AG04450 (cell line): Measurements from ENCODE around the gene ANXA9. TPM values are rescaled to one million over a fixed set of nuclear protein-coding genes. Genes with fewer than 3 reads are reported as not detected.
A peak's percentile ranks its signal among the peaks of the same experiment; 100 is the strongest.

Experiments
- CTCF ChIA-PET: fragments of 300-600, 350-600 bp; formaldehyde crosslinking; extraction: SDS; loops from one replicate; lab custom pipeline; 2022; ENCODE audit warnings: antibody characterized with exemption, inconsistent platforms; lab: Charles Lee
- POLR2A ChIA-PET: fragments of 350-600 bp; formaldehyde crosslinking; extraction: SDS; loops from one replicate; lab custom pipeline; 2021; ENCODE audit warnings: antibody characterized with exemption, inconsistent platforms; lab: Yijun Ruan, JAX
- DNase-seq: peaks from one replicate; pipeline ENCODE4 v3.0.0-alpha.2; 2011; ENCODE audit warnings: low read depth, low spot score
- H3K27ac ChIP-seq: one replicate; pipeline ENCODE4 v1.5.1; 2012; ENCODE audit warnings: low read depth, low read length, control low read depth
- H3K27me3 ChIP-seq: one replicate; pipeline ENCODE4 v1.6.0; 2012; ENCODE audit warnings: low read length; ENCODE audit not compliant: control insufficient read depth, insufficient read depth
- H3K4me3 ChIP-seq: 2 replicates; pipeline ENCODE4 v1.5.1; 2011; ENCODE audit warnings: mild to moderate bottlenecking, low read depth, low read length, control low read depth
- H3K9me3 ChIP-seq: 2 replicates; pipeline ENCODE4 v1.5.1; 2012; ENCODE audit warnings: low read length; ENCODE audit not compliant: control insufficient read depth, insufficient read depth
- polyA plus RNA-seq: library from polyadenylated mRNA; depleted of rRNA; stranded (reverse); fragments of >200 nt; gene quantifications from 2 replicates; pipeline ENCODE4 v1.2.3, GENCODE V29; 2011
- TF ChIP-seq, protein P1 (sequence below): IDR thresholded peaks from 2 replicates; pipeline ENCODE4 v1.5.1; 2011; ENCODE audit warnings: low read depth, low read length, control low read depth, inconsistent platforms

Gene ANXA9
- polyA plus RNA-seq, 1 experiment = 0.10 TPM

DNA sequence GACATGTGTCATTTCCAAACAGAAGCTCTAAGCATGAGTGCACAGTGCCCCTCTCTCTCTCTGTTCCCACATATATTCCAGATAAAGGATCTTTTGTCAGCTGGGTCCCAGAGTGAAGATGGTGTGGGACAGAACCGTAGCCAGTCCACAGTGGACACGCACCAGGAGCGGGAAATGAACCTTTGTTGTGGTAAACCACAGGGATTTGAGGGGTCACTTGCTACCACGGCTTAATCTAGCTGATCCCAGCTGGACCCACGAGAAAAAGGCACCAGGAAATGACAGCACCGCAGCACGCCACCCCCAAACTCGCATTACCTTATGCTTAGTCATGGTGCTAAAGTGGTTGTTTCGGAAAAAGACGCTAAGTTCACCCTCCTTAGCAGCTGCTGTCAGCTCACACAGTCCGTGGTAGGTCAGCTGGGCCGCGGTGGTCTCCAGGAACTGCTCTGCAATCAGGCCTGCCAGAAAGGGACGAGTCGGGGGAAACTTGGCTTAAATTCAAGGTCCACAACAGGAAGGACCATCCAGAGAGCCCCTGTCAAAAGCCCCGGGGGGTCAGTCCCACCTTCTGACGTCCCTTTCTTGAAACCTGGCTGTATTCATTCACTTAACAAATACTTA lies 17.1 kb downstream of the ANXA9 start:
- H3K9me3 ChIP-seq = no peaks in the 10 kb centered on the region
- peak; percentile 37 for DNase-seq
- no peaks in the 10 kb centered on the region for H3K27me3 ChIP-seq
- ChIA-PET CTCF (interaction anchor here (0.6 to 2.7 kb wide), 4 partner anchors 19 to 439 kb away, joined by 3 to 9 read pairs (median 4); no protein-coding TSS in a partner anchor), POLR2A (interaction anchor here (0.6 to 1.6 kb wide), 2 partner anchors 17 to 33 kb away, joined by 3 to 4 read pairs; partner anchors contain the start of gene ANXA9)
- peak overlapping the region; percentile 70 for H3K27ac ChIP-seq
- TF ChIP-seq, protein P1, sequence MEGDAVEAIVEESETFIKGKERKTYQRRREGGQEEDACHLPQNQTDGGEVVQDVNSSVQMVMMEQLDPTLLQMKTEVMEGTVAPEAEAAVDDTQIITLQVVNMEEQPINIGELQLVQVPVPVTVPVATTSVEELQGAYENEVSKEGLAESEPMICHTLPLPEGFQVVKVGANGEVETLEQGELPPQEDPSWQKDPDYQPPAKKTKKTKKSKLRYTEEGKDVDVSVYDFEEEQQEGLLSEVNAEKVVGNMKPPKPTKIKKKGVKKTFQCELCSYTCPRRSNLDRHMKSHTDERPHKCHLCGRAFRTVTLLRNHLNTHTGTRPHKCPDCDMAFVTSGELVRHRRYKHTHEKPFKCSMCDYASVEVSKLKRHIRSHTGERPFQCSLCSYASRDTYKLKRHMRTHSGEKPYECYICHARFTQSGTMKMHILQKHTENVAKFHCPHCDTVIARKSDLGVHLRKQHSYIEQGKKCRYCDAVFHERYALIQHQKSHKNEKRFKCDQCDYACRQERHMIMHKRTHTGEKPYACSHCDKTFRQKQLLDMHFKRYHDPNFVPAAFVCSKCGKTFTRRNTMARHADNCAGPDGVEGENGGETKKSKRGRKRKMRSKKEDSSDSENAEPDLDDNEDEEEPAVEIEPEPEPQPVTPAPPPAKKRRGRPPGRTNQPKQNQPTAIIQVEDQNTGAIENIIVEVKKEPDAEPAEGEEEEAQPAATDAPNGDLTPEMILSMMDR = no peak
- no peak overlapping the region for H3K4me3 ChIP-seq

DNA sequence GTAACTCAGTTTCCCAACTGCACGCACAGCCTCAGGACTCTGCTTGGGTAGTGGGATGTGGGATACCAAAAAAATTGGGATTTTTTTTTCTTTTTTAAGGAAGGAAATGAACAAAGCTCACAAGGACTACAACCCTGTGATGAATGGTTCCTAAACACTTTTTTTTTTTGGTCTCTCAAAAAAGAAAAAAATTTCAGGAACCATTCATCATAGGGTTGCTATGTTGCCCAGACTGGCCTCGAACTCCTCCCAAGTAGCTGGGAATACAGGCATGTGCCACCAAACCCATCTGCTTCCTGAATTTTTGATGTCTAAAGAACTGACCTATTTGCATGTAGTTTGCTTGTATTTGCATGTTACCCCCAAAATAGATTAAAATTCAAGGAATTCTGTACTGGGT lies 17.8 kb downstream of the ANXA9 start:
- DNase-seq = no peak
- ChIA-PET CTCF (interaction anchor here (0.6 to 2.7 kb wide), 2 partner anchors 20 to 439 kb away, joined by 3 to 9 read pairs; no protein-coding TSS in a partner anchor), POLR2A (interaction anchor here (0.6 to 1.6 kb wide), 3 partner anchors 18 to 39 kb away, joined by 3 to 4 read pairs (median 3); partner anchors contain the start of gene ANXA9)
- H3K4me3 ChIP-seq = no peak overlapping the region
- TF ChIP-seq, protein P1 = no peak
- H3K27ac ChIP-seq = peak overlapping the region; percentile 70
- H3K27me3 ChIP-seq = no peaks in the 10 kb centered on the region
- no peaks in the 10 kb centered on the region for H3K9me3 ChIP-seq

DNA sequence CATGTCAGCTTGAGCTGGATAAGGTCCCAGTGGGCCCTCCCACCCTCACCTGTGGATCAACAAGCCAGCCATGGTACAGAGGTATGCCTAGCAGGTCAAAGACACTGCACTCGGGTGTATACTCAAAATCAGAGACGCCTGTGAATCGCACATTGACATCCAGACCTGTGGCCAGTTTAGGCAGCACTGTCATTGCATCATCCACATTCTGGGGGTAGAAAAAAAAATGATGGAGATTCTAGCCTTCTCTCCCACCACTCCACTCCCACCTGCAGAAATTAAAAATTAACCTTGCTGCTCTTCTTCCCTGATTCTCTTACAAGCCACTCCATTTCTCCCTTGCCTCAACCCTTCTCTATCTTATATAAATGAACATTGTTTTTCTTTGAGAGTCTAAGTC lies 18.3 kb downstream of the ANXA9 start:
- ChIA-PET CTCF (interaction anchor here (1.3 to 2.7 kb wide), 2 partner anchors 20 to 99 kb away, joined by 4 to 9 read pairs; no protein-coding TSS in a partner anchor), POLR2A (interaction anchor here (0.7 kb wide), 1 partner anchor 40 kb away, joined by 3 read pairs; no protein-coding TSS in a partner anchor)
- no peaks in the 10 kb centered on the region for H3K27me3 ChIP-seq

GRCh38 chr1:151001602-151002001 lies 19.5 kb downstream of the ANXA9 start:
- POLR2A ChIA-PET = no interaction called here
- no peak for DNase-seq
- TF ChIP-seq, protein P1 = no peak
- Histone ChIP-seq H3K9me3 (no peaks in the 10 kb centered on the region), H3K27me3 (no peaks in the 10 kb centered on the region), H3K4me3 (no peak overlapping the region), H3K27ac (no peak overlapping the region)
- CTCF ChIA-PET = interaction anchor here (1.0 to 1.3 kb wide), 3 partner anchors 79 to 521 kb away, joined by 3 to 4 read pairs (median 3); no protein-coding TSS in a partner anchor

More for the DNA sequence above, 18.3 kb downstream of the ANXA9 start:
- H3K27ac ChIP-seq = no peak overlapping the region
- no peaks in the 10 kb centered on the region for H3K9me3 ChIP-seq
- no peak overlapping the region for H3K4me3 ChIP-seq
- TF ChIP-seq, protein P1 = no peak
- no peak for DNase-seq

GRCh38 chr1:151002051-151002450 lies 20.0 kb downstream of the ANXA9 start:
- ChIA-PET CTCF (interaction anchor here (0.5 to 5.1 kb wide), 4 partner anchors 7 to 521 kb away, joined by 3 to 63 read pairs (median 4); no protein-coding TSS in a partner anchor), POLR2A (no interaction called here)
- no peaks in the 10 kb centered on the region for H3K9me3 ChIP-seq
- TF ChIP-seq, protein P1 = no peak
- no peak overlapping the region for H3K27ac ChIP-seq
- no peak for DNase-seq
- no peaks in the 10 kb centered on the region for H3K27me3 ChIP-seq
- no peak overlapping the region for H3K4me3 ChIP-seq
